ENCODE data around the gene ARHGAP24. TPM values are rescaled to one million over a fixed set of nuclear protein-coding genes. Genes with fewer than 3 reads are reported as not detected.
"Not testable (repeated sequence)": the region's sequence is repeated elsewhere in the genome, so short reads cannot be mapped to it uniquely, and the experiment has no call there.

The ARHGAP24 gene
- total and polyA plus RNA-seq, 5 donors from 2014 or later: 0.14 to 0.53 (median 0.35) TPM; not detected in 2

GRCh38 chr4:85512446-85513205 is 37.7 kb downstream of the ARHGAP24 start:
- H3K4me1 Mint-ChIP-seq: no peaks in the 10 kb centered on the region

DNA sequence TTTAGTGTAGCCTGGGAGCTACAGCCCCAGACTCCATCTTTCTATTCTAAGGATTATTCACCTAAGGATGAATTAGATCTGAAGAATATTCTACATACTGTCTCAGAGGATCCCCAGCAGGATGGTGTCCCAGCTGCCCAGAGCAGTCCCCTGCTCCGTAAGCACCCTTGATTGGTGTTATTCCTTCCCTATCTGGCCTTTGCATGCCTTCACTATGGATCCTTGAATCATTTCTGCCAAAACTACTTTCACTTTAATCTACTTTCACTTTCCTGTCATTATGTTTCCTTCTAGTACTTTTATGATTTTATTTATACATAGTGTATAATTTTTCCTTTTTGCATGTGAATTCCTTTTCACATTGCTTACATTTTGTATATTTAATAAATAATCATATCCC is 39.2 kb downstream of the ARHGAP24 start:
- Mint-ChIP-seq H3K9me3 (peaks cover 0 to 4% (median 2%) of the 10 kb centered on the region in 7 donors), H3K4me3 (no peak overlapping the region), H3K4me1 (no peaks in the 10 kb centered on the region), H3K27me3 (no peaks in the 10 kb centered on the region), H3K27ac (no peak overlapping the region), H3K36me3 (no peaks in the 10 kb centered on the region)
- no peaks in the 10 kb centered on the region for H3K4me1 ChIP-seq (ENCODE audit: control insufficient read depth, insufficient read depth, low read length, poor library complexity, severe bottlenecking)
- no peak for DNase-seq
- no peak overlapping the region for H3K4me3 ChIP-seq (ENCODE audit: low read depth, low read length)
- no peak for ATAC-seq (ENCODE audit: low read depth in 2 of 2)
- H3K9me3 ChIP-seq (ENCODE audit: control insufficient read depth in 2 of 2, low read length in 2 of 2): no peaks in the 10 kb centered on the region
- H3K27me3 ChIP-seq (ENCODE audit: control insufficient read depth, insufficient read depth, low read length): no peaks in the 10 kb centered on the region
- H3K27ac ChIP-seq (ENCODE audit: insufficient read depth, low read length, poor library complexity, severe bottlenecking): no peak overlapping the region
- no peaks in the 10 kb centered on the region for H3K36me3 ChIP-seq (ENCODE audit: control insufficient read depth, insufficient read depth, low read length)

More at GRCh38 chr4:85512446-85513205, 37.7 kb downstream of the ARHGAP24 start:
- Mint-ChIP-seq H3K36me3 (no peaks in the 10 kb centered on the region), H3K27me3 (no peaks in the 10 kb centered on the region), H3K4me3 (no peak overlapping the region), H3K9me3 (peaks cover 0 to 7% (median 3%) of the 10 kb centered on the region in 7 donors), H3K27ac (no peak overlapping the region)
- no peaks in the 10 kb centered on the region for H3K27me3 ChIP-seq (ENCODE audit: control insufficient read depth, insufficient read depth, low read length)
- no peak for ATAC-seq (ENCODE audit: low read depth in 2 of 2)
- H3K4me3 ChIP-seq (ENCODE audit: low read depth, low read length): no peak overlapping the region
- H3K4me1 ChIP-seq (ENCODE audit: control insufficient read depth, insufficient read depth, low read length, poor library complexity, severe bottlenecking): no peaks in the 10 kb centered on the region
- no peaks in the 10 kb centered on the region for H3K9me3 ChIP-seq (ENCODE audit: control insufficient read depth in 2 of 2, low read length in 2 of 2)
- H3K36me3 ChIP-seq (ENCODE audit: control insufficient read depth, insufficient read depth, low read length): no peaks in the 10 kb centered on the region
- DNase-seq: no peak
- no peak overlapping the region for H3K27ac ChIP-seq (ENCODE audit: insufficient read depth, low read length, poor library complexity, severe bottlenecking)

GRCh38 chr4:85514783-85515182 is 39.8 kb downstream of the ARHGAP24 start:
- Histone ChIP-seq H3K4me3 (ENCODE audit: low read depth, low read length) (no peak overlapping the region), H3K36me3 (ENCODE audit: control insufficient read depth, insufficient read depth, low read length) (no peaks in the 10 kb centered on the region), H3K4me1 (ENCODE audit: control insufficient read depth, insufficient read depth, low read length, poor library complexity, severe bottlenecking) (no peaks in the 10 kb centered on the region), H3K27me3 (ENCODE audit: control insufficient read depth, insufficient read depth, low read length) (no peaks in the 10 kb centered on the region), H3K9me3 (ENCODE audit: control insufficient read depth in 2 of 2, low read length in 2 of 2) (no peaks in the 10 kb centered on the region), H3K27ac (ENCODE audit: insufficient read depth, low read length, poor library complexity, severe bottlenecking) (no peak overlapping the region)
- ATAC-seq (ENCODE audit: low read depth in 2 of 2): no peak
- no peak overlapping the region for H3K4me3 Mint-ChIP-seq
- peaks cover 0 to 4% (median 2%) of the 10 kb centered on the region in 7 donors for H3K9me3 Mint-ChIP-seq
- no peaks in the 10 kb centered on the region for H3K4me1 Mint-ChIP-seq
- no peak for DNase-seq
- no peak overlapping the region for H3K27ac Mint-ChIP-seq
- H3K27me3 Mint-ChIP-seq: no peaks in the 10 kb centered on the region
- no peaks in the 10 kb centered on the region for H3K36me3 Mint-ChIP-seq

DNA sequence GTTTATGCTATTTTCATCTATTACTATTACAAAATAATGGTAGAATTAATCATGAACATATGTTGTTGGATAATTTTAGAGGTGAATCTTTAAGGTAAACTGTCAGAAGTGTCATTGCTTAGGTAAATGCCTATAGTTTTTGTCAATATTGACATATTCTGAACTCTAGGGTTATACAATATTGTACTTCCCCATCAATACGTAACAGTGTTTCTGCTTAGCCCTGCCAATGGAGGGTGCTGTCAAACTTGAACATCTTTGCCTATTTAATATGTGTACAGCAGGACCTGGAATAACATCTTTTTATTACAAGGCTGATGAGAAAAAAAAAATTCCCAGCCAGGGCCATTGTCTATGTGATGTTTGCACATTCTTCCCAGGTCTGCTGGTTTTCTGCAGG is 40.8 kb downstream of the ARHGAP24 start:
- ATAC-seq (ENCODE audit: low read depth in 2 of 2): no peak
- Histone ChIP-seq H3K9me3 (ENCODE audit: control insufficient read depth in 2 of 2, low read length in 2 of 2) (no peaks in the 10 kb centered on the region), H3K4me3 (ENCODE audit: low read depth, low read length) (no peak overlapping the region), H3K36me3 (ENCODE audit: control insufficient read depth, insufficient read depth, low read length) (no peaks in the 10 kb centered on the region), H3K4me1 (ENCODE audit: control insufficient read depth, insufficient read depth, low read length, poor library complexity, severe bottlenecking) (no peaks in the 10 kb centered on the region), H3K27me3 (ENCODE audit: control insufficient read depth, insufficient read depth, low read length) (no peaks in the 10 kb centered on the region), H3K27ac (ENCODE audit: insufficient read depth, low read length, poor library complexity, severe bottlenecking) (no peak overlapping the region)
- peaks cover 0 to 3% (median 3%) of the 10 kb centered on the region in 7 donors for H3K9me3 Mint-ChIP-seq
- H3K4me3 Mint-ChIP-seq: no peak overlapping the region
- no peaks in the 10 kb centered on the region for H3K27me3 Mint-ChIP-seq
- no peak overlapping the region for H3K27ac Mint-ChIP-seq
- H3K36me3 Mint-ChIP-seq: no peaks in the 10 kb centered on the region
- DNase-seq: no peak
- no peaks in the 10 kb centered on the region for H3K4me1 Mint-ChIP-seq

DNA sequence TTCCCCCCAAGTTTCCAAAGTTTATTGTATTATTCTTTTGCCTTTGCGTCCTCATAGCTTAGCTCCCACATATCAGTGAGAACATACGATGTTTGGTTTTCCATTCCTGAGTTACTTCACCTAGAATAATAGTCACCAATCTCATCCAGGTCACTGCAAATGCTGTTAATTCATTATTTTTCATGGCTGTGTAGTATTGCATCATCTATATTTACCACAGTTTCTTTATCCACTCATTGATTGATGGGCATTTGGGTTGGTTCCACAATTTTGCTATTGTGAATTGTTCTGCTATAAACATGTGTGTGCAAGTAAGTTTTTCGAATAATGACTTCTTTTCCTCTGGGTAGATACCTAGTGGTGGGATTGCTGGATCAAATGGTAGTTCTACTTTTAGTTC is 43.6 kb downstream of the ARHGAP24 start:
- not testable (repeated sequence) for H3K36me3 ChIP-seq (ENCODE audit: control insufficient read depth, insufficient read depth, low read length); H3K27ac Mint-ChIP-seq; H3K4me3 Mint-ChIP-seq; H3K9me3 Mint-ChIP-seq; H3K4me1 ChIP-seq (ENCODE audit: control insufficient read depth, insufficient read depth, low read length, poor library complexity, severe bottlenecking); H3K9me3 ChIP-seq (ENCODE audit: control insufficient read depth in 2 of 2, low read length in 2 of 2); ATAC-seq (ENCODE audit: low read depth in 2 of 2); H3K27ac ChIP-seq (ENCODE audit: insufficient read depth, low read length, poor library complexity, severe bottlenecking); H3K4me1 Mint-ChIP-seq; H3K4me3 ChIP-seq (ENCODE audit: low read depth, low read length); H3K36me3 Mint-ChIP-seq; H3K27me3 Mint-ChIP-seq; DNase-seq; H3K27me3 ChIP-seq (ENCODE audit: control insufficient read depth, insufficient read depth, low read length)

- DNase-seq (no peak), ATAC-seq (ENCODE audit: low read depth in 2 of 2) (no peak)
- Mint-ChIP-seq H3K9me3 (peaks cover 0 to 6% (median 3%) of the 10 kb centered on the region in 7 donors), H3K27me3 (no peaks in the 10 kb centered on the region), H3K4me3 (no peak overlapping the region), H3K4me1 (no peaks in the 10 kb centered on the region), H3K36me3 (no peaks in the 10 kb centered on the region), H3K27ac (no peak overlapping the region)
- H3K36me3 ChIP-seq (ENCODE audit: control insufficient read depth, insufficient read depth, low read length): no peaks in the 10 kb centered on the region
- H3K4me1 ChIP-seq (ENCODE audit: control insufficient read depth, insufficient read depth, low read length, poor library complexity, severe bottlenecking): no peaks in the 10 kb centered on the region
- H3K27me3 ChIP-seq (ENCODE audit: control insufficient read depth, insufficient read depth, low read length): no peaks in the 10 kb centered on the region
- no peak overlapping the region for H3K27ac ChIP-seq (ENCODE audit: insufficient read depth, low read length, poor library complexity, severe bottlenecking)
- no peak overlapping the region for H3K4me3 ChIP-seq (ENCODE audit: low read depth, low read length)
- no peaks in the 10 kb centered on the region for H3K9me3 ChIP-seq (ENCODE audit: control insufficient read depth in 2 of 2, low read length in 2 of 2)
These were observed 46.1 kb downstream of the ARHGAP24 start for GRCh38 chr4:85520765-85521749.

DNA sequence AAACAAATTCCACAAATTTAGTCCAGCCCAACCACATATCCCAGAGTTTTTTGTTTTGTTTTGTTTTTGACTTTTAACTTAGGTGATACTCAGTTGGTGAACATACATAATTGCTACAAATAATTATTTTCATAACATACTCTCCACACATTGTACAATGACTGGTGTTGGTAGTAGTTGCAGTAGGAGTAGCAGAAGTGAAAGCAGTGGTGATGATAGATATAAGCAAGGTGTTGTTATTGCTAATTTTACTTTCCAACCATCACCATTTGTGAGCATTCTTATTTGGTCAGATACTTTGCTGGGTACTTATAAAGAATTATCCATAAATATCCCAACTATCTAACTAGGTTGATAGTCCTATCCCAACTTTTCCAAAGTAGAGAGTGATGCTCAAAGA is 47.3 kb downstream of the ARHGAP24 start:
- Histone ChIP-seq H3K4me1 (ENCODE audit: control insufficient read depth, insufficient read depth, low read length, poor library complexity, severe bottlenecking) (no peaks in the 10 kb centered on the region), H3K9me3 (ENCODE audit: control insufficient read depth in 2 of 2, low read length in 2 of 2) (no peaks in the 10 kb centered on the region), H3K27me3 (ENCODE audit: control insufficient read depth, insufficient read depth, low read length) (no peaks in the 10 kb centered on the region), H3K36me3 (ENCODE audit: control insufficient read depth, insufficient read depth, low read length) (no peaks in the 10 kb centered on the region), H3K27ac (ENCODE audit: insufficient read depth, low read length, poor library complexity, severe bottlenecking) (no peak overlapping the region), H3K4me3 (ENCODE audit: low read depth, low read length) (no peak overlapping the region)
- no peak for DNase-seq
- Mint-ChIP-seq H3K4me1 (no peaks in the 10 kb centered on the region), H3K4me3 (no peak overlapping the region), H3K9me3 (peaks cover 0 to 6% (median 3%) of the 10 kb centered on the region in 7 donors), H3K27me3 (no peaks in the 10 kb centered on the region), H3K27ac (no peak overlapping the region), H3K36me3 (no peaks in the 10 kb centered on the region)
- no peak for ATAC-seq (ENCODE audit: low read depth in 2 of 2)

Data from CD4-positive, CD25-positive, alpha-beta regulatory T cell (primary cell).